Transverse colon (tissue), 4 donors: ENCODE results near the gene DGKD.

Source experiments
- POLR2A ChIP-seq: fragments of 450-650 bp; IDR thresholded peaks from one replicate; pipeline ENCODE4 v1.6.1; 2016; ENCODE audit warnings: antibody characterized with exemption, mild to moderate bottlenecking, moderate library complexity
- POLR2AphosphoS5 ChIP-seq, 3 donors: sonication (generic); formaldehyde crosslinking; IDR thresholded peaks; one replicate each; pipeline ENCODE4 v1.6.1; 2016; ENCODE audit warnings: antibody characterized with exemption in 3 of 3
- TF ChIP-seq, protein P1 (sequence below), 5 experiments: fragments of 200-600 bp in 3 of 5; fragments of 450-650 bp in 2 of 5; sonication (generic) in 3 of 5; IDR thresholded peaks; 1 replicate in 2 of 5; 2 replicates in 3 of 5; pipeline ENCODE4 v1.5.1; 2016 to 2017; ENCODE audit warnings: antibody characterized with exemption in 5 of 5, inconsistent platforms in 3 of 5, mild to moderate bottlenecking in 2 of 5, moderate library complexity in 1 of 5

DNA sequence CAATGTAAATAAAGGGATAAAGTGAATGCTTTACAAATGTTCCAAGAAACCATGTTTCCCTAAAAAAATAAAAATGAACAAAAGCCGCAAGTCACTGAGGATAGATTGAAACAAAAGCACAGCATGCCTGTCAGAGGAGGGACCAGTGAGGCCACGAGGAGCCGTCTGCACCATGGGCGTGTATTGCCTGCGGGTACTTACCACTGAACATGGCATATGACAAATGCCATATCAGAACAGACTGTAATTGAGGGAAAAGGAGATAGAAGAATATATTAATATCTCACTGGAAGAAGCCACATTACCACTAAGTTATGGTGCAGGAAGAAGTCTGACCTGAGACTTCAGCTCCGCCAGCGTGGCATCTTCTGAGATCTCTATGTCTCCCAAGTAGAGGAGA is 136.5 kb downstream of the DGKD start:
- TF ChIP-seq POLR2A: no peak
- TF ChIP-seq, protein P1, sequence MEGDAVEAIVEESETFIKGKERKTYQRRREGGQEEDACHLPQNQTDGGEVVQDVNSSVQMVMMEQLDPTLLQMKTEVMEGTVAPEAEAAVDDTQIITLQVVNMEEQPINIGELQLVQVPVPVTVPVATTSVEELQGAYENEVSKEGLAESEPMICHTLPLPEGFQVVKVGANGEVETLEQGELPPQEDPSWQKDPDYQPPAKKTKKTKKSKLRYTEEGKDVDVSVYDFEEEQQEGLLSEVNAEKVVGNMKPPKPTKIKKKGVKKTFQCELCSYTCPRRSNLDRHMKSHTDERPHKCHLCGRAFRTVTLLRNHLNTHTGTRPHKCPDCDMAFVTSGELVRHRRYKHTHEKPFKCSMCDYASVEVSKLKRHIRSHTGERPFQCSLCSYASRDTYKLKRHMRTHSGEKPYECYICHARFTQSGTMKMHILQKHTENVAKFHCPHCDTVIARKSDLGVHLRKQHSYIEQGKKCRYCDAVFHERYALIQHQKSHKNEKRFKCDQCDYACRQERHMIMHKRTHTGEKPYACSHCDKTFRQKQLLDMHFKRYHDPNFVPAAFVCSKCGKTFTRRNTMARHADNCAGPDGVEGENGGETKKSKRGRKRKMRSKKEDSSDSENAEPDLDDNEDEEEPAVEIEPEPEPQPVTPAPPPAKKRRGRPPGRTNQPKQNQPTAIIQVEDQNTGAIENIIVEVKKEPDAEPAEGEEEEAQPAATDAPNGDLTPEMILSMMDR (IDR thresholded peaks at IDR 0.05): no peak
- no peak for TF ChIP-seq POLR2AphosphoS5 (IDR thresholded peaks at IDR 0.05)
